ENCODE measurements around the gene ING4.
A peak's percentile ranks its signal among the peaks of the same experiment; 100 is the strongest.

ING4 gene

GRCh38 chr12:6635856-6636531 lies 26.9 kb downstream of the ING4 start, which contains the start of gene LPAR5:
TSS of gene LPAR5 (minus strand) at chr12:6635959. CDS start at chr12:6621248, 14,711 bp downstream.
- no peak for DNase-seq (ENCODE audit: low spot score)

GRCh38 chr12:6635375-6635855 lies 27.5 kb downstream of the ING4 start:
- no peak for DNase-seq (ENCODE audit: low spot score)

- no peak for DNase-seq (ENCODE audit: low spot score)
These were observed 30.6 kb downstream of the ING4 start for GRCh38 chr12:6632026-6632983.

- DNase-seq (ENCODE audit: low spot score), result no peak
These were observed 31.4 kb downstream of the ING4 start for GRCh38 chr12:6631549-6631961.

- no peak for DNase-seq (ENCODE audit: low spot score)
These were observed 32.2 kb downstream of the ING4 start for GRCh38 chr12:6630736-6631135.

GRCh38 chr12:6627616-6628015 lies 35.3 kb downstream of the ING4 start:
- DNase-seq (ENCODE audit: low spot score), result no peak

GRCh38 chr12:6626654-6627283 lies 36.1 kb downstream of the ING4 start:
- no peak for DNase-seq (ENCODE audit: low spot score)

- DNase-seq (ENCODE audit: low spot score), result no peak
These were observed 42.0 kb downstream of the ING4 start for GRCh38 chr12:6620885-6621274.

- DNase-seq (ENCODE audit: low spot score), result no peak
These were observed 42.6 kb downstream of the ING4 start for GRCh38 chr12:6620137-6620884.

GRCh38 chr12:6618483-6619225 lies 44.3 kb downstream of the ING4 start:
- DNase-seq (ENCODE audit: low spot score), result no peak

GRCh38 chr12:6615802-6616201 lies 47.1 kb downstream of the ING4 start:
- no peak for DNase-seq (ENCODE audit: low spot score)

GRCh38 chr12:6614513-6615172 lies 48.3 kb downstream of the ING4 start:
- DNase-seq (ENCODE audit: low spot score), result no peak

- DNase-seq (ENCODE audit: low spot score), result peak; percentile 92
These were observed 49.0 kb downstream of the ING4 start for GRCh38 chr12:6613776-6614512.

- peak; percentile 65 for DNase-seq (ENCODE audit: low spot score)
These were observed 49.7 kb downstream of the ING4 start for GRCh38 chr12:6613015-6613775.

GRCh38 chr12:6612652-6613014 lies 50.3 kb downstream of the ING4 start:
- no peak for DNase-seq (ENCODE audit: low spot score)

- no peak for DNase-seq (ENCODE audit: low spot score)
These were observed 50.7 kb downstream of the ING4 start for GRCh38 chr12:6612247-6612646.

- no peak for DNase-seq (ENCODE audit: low spot score)
These were observed 54.2 kb downstream of the ING4 start for GRCh38 chr12:6608592-6609281.

All from AG08396 (cell line).